Measurements from ENCODE around the gene CAPN15.
"Not testable (repeated sequence)": the region's sequence is repeated elsewhere in the genome, so short reads cannot be mapped to it uniquely, and the experiment has no call there.

The CAPN15 gene

DNA sequence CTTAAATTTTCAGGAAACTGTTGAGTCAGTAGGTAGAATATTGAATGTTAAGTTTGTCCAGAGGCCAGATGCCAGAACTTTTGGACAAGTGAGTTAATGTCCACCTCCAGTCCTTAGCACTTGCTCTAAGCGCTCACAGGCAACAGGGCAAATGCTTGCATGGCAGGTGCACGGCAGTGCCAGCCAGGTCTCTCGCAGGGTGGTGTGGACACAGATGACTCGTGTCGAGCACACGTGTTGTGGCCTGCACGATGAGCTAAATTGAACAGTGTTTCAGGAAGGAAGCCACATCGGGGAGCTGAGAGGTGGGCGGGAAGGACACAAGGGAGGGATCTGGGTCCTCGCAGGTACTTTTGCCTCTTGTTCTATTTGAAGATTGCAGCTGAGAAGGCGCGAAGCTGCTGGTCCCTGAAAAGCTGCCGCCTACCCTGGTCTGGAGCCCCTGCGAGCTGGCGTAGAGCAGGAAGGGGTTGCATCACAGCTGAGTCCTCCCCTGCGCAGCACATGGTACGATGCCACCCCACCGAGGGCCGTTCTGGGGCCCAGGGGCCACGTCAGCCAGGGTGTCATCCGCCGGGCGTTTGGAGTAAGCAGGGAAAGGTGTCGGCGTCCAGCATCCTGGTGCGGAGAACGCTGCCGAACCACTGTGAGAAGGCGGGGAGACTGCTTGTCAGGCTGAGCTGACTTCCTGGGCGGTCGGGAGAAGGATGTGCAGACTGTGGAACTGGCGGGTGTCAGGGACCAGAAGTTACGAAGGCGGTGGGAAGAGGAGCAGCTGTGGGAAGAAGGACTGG, 68.6 kb downstream of the CAPN15 start:
- no peak for DNase-seq (ENCODE audit: low read depth)
- peaks cover 16% of the 10 kb centered on the region for H3K36me3 ChIP-seq (ENCODE audit: control insufficient read depth, insufficient read depth, low read length, severe bottlenecking)

DNA sequence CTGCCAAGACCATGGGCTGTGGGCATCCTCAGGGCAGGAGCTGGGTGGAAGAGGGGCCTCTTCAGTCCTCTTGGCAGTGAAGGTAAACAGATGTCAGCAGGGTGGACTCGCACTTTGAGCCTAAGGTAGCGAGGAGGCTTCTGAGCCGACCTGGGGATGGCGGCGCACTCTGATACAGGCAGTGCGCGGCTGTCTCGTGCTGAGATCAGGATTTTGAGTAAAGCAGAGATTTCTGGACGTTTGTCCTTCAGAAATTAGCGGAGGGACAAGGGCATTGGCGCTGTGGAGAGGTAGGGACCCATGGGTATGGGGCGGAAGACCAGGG, 69.2 kb downstream of the CAPN15 start:
- peaks cover 16% of the 10 kb centered on the region for H3K36me3 ChIP-seq (ENCODE audit: control insufficient read depth, insufficient read depth, low read length, severe bottlenecking)
- peaks cover 18% of the 10 kb centered on the region for H3K4me1 ChIP-seq (ENCODE audit: control insufficient read depth, insufficient read depth, low read length)
- no peaks in the 10 kb centered on the region for H3K27me3 ChIP-seq (replicated peaks; ENCODE audit: control insufficient read depth, insufficient read depth, low read length)
- H3K9me3 ChIP-seq (ENCODE audit: control insufficient read depth, low read length): no peaks in the 10 kb centered on the region
- no peak overlapping the region for H3K4me3 ChIP-seq (ENCODE audit: low read length)
- no peak for DNase-seq (ENCODE audit: low read depth)
- no peak overlapping the region for H3K9ac ChIP-seq (ENCODE audit: low read length)

More for the DNA sequence above, 68.6 kb downstream of the CAPN15 start:
- peaks cover 21% of the 10 kb centered on the region for H3K4me1 ChIP-seq (ENCODE audit: control insufficient read depth, insufficient read depth, low read length)
- H3K27me3 ChIP-seq (replicated peaks; ENCODE audit: control insufficient read depth, insufficient read depth, low read length): no peaks in the 10 kb centered on the region
- no peak overlapping the region for H3K4me3 ChIP-seq (ENCODE audit: low read length)
- no peak overlapping the region for H3K9ac ChIP-seq (ENCODE audit: low read length)
- no peaks in the 10 kb centered on the region for H3K9me3 ChIP-seq (ENCODE audit: control insufficient read depth, low read length)

DNA sequence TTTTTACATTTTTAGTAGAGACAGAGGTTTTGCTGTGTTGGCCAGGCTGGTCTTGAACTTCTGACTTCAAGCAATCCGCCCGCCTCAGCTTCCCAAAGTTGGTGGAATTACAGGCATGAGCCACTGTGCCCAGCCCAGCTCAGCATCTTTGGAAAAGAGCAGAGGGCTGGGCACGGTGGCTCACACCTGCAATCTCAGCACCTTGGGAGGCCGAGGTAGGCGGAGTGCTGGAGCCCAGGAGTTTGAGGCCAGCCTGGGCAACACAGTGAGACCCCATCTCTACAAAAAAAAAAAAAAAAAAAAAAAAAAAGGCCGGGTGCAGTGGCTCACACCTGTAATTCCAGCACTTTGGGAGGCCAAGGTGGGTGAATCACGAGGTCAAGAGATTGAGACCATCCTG, 70.1 kb downstream of the CAPN15 start:
- not testable (repeated sequence) for H3K9me3 ChIP-seq (ENCODE audit: control insufficient read depth, low read length); H3K4me3 ChIP-seq (ENCODE audit: low read length)

DNA sequence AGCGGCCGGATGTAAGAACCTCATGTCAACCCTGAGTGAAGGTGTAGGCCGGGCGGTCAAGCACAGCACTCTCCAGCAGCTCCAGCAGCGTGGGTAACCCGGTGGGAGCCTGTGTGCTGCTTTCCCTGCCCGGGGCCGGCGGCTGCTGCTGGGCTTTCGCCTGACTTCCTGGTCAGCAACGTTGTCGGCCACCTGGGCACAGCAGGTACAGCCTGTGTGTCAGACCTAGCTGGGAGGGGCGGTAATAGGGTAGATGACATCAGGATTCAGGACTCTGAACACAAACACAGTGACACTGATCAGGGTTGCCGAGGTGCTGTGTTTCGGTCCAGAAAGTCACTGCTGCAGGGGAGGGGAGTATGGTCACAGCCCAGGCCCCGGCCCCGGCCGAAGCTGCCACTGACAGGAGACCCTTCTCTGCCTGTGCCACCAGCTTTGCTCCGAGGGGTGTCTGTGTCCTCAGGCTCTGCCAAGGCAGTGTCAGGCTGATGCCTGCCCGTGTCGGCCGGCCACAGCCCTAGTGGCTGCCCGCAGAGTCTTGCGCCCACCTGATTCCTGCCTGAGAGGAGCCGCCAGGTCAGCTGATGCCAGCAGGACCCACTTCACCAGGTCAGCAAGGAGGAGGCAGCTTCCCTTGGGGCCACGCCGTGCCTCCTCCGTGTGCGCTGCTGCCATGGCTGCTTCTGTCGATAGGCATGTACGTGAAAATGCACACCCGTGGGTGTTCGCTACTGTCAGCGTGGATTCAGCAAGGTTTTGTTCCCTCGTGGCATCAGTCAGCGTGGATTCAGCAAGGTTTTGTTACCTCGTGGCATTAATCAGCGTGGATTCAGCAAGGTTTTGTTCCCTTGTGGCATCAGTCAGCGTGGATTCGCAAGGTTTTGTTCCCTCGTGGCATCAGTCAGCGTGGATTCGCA, 71.6 kb downstream of the CAPN15 start:
- no peak overlapping the region for H3K4me3 ChIP-seq (ENCODE audit: low read length)
- H3K36me3 ChIP-seq (ENCODE audit: control insufficient read depth, insufficient read depth, low read length, severe bottlenecking): peaks cover 12% of the 10 kb centered on the region
- H3K9me3 ChIP-seq (ENCODE audit: control insufficient read depth, low read length): no peaks in the 10 kb centered on the region
- H3K9ac ChIP-seq (ENCODE audit: low read length): no peak overlapping the region
- no peaks in the 10 kb centered on the region for H3K4me1 ChIP-seq (ENCODE audit: control insufficient read depth, insufficient read depth, low read length)
- DNase-seq (ENCODE audit: low read depth): no peak
- no peaks in the 10 kb centered on the region for H3K27me3 ChIP-seq (replicated peaks; ENCODE audit: control insufficient read depth, insufficient read depth, low read length)

More for the DNA sequence above, 70.1 kb downstream of the CAPN15 start:
- DNase-seq (ENCODE audit: low read depth); H3K9ac ChIP-seq (ENCODE audit: low read length); H3K27me3 ChIP-seq (replicated peaks; ENCODE audit: control insufficient read depth, insufficient read depth, low read length); H3K4me1 ChIP-seq (ENCODE audit: control insufficient read depth, insufficient read depth, low read length): not testable (repeated sequence)
- H3K36me3 ChIP-seq (ENCODE audit: control insufficient read depth, insufficient read depth, low read length, severe bottlenecking): peaks cover 16% of the 10 kb centered on the region

DNA sequence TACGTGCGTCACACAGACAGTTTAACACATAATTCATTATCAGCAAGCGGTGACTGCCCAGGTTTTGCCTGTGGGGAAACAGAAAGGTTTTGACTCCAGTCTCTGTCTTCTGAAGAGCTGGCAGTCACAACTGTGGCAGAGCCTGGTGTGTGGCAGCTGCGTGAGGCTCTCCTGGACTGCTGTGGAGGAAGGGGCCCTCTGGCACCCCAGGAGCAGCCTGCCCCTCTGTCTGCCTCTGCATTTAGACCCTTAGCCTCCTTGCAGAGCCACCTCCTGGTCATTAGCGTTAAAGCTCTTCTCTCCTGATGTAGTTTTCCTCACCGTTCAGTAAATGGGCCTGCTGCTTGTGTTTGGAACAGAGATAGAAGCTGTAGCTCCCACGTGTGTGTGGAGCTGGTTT, 73.3 kb downstream of the CAPN15 start:
- peak; percentile 16 for DNase-seq (ENCODE audit: low read depth)
- H3K36me3 ChIP-seq (ENCODE audit: control insufficient read depth, insufficient read depth, low read length, severe bottlenecking): peaks cover 12% of the 10 kb centered on the region

DNA sequence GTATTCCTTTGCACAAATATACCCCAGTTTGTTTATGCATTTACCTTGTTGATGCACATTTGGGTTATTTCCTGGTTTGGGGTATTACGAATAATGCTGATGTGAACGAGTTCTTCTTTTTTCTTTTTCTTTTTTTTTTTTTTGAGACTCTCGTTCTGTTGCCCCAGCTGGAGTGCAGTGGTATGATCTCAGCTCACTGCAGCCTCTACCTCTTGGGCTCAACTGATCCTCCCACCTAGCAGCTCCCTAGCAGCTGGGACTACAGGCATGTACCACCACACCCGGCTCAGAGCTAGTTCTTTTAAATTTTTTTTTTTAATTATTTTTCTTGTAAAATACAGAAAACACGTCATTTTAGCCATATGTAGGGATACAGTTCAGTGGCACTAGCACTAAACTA, 76.4 kb downstream of the CAPN15 start:
- no peak for DNase-seq (ENCODE audit: low read depth)
- Histone ChIP-seq H3K4me3 (ENCODE audit: low read length) (no peak overlapping the region), H3K36me3 (ENCODE audit: control insufficient read depth, insufficient read depth, low read length, severe bottlenecking) (peaks cover 6% of the 10 kb centered on the region), H3K4me1 (ENCODE audit: control insufficient read depth, insufficient read depth, low read length) (no peaks in the 10 kb centered on the region), H3K9ac (ENCODE audit: low read length) (no peak overlapping the region), H3K9me3 (ENCODE audit: control insufficient read depth, low read length) (no peaks in the 10 kb centered on the region), H3K27me3 (replicated peaks; ENCODE audit: control insufficient read depth, insufficient read depth, low read length) (no peaks in the 10 kb centered on the region)

More for the DNA sequence above, 73.3 kb downstream of the CAPN15 start:
- Histone ChIP-seq H3K4me1 (ENCODE audit: control insufficient read depth, insufficient read depth, low read length) (no peaks in the 10 kb centered on the region), H3K9me3 (ENCODE audit: control insufficient read depth, low read length) (no peaks in the 10 kb centered on the region), H3K4me3 (ENCODE audit: low read length) (no peak overlapping the region), H3K9ac (ENCODE audit: low read length) (no peak overlapping the region), H3K27me3 (replicated peaks; ENCODE audit: control insufficient read depth, insufficient read depth, low read length) (no peaks in the 10 kb centered on the region)
